WI38 (cell line): Measurements from ENCODE around the gene MPP2.

Source experiments
- H3K4me3 ChIP-seq: 2 replicates; pipeline ENCODE4 v1.5.1; 2011; ENCODE audit warnings: low read depth, mild to moderate bottlenecking, control low read depth, low read length
- TF ChIP-seq, protein P1 (sequence below): IDR thresholded peaks from 2 replicates; pipeline ENCODE4 v1.5.1; 2012; ENCODE audit warnings: low read depth, mild to moderate bottlenecking, control low read depth, low read length

Gene MPP2

DNA sequence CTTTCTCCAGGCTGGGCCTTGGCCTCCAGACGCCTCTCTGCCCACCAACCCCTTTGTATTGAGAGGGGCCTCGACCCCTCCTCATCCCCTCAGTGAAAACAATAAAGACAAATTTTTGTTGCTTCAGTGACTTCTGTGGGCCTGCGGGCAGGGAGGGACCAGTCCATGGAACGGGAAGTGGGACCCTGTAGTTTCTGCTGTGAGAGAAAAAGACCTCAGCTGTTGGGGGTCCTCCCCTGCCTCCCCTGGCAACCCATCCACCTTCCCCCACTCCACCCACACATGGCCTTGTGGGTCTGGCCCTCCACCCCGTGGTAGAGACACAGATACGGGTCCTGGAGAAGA, 31.5 kb upstream of the MPP2 start:
- TF ChIP-seq, protein P1, sequence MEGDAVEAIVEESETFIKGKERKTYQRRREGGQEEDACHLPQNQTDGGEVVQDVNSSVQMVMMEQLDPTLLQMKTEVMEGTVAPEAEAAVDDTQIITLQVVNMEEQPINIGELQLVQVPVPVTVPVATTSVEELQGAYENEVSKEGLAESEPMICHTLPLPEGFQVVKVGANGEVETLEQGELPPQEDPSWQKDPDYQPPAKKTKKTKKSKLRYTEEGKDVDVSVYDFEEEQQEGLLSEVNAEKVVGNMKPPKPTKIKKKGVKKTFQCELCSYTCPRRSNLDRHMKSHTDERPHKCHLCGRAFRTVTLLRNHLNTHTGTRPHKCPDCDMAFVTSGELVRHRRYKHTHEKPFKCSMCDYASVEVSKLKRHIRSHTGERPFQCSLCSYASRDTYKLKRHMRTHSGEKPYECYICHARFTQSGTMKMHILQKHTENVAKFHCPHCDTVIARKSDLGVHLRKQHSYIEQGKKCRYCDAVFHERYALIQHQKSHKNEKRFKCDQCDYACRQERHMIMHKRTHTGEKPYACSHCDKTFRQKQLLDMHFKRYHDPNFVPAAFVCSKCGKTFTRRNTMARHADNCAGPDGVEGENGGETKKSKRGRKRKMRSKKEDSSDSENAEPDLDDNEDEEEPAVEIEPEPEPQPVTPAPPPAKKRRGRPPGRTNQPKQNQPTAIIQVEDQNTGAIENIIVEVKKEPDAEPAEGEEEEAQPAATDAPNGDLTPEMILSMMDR, result no peak

DNA sequence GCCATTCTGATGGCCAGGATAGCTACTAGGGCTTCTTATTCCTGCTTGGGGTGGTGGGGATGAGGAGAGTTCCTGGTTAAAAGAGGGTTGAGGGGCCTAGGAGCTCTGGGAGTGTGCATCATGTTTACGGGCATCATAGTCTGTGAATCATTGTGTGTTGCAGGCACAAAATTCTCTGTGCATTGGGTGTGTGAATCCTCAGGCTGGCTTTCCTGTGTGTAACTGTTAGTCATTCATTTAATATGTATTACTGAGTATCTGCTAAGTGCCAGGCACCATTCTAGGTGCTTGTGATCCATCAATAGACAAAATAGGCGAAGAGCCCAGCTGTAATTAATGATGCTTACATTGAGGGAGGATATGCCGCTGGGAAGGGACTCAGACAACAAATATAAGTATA, 29.1 kb upstream of the MPP2 start:
- no peak overlapping the region for H3K4me3 ChIP-seq
- TF ChIP-seq, protein P1, result no peak

More for the DNA sequence above, 31.5 kb upstream of the MPP2 start:
- H3K4me3 ChIP-seq, result no peak overlapping the region

DNA sequence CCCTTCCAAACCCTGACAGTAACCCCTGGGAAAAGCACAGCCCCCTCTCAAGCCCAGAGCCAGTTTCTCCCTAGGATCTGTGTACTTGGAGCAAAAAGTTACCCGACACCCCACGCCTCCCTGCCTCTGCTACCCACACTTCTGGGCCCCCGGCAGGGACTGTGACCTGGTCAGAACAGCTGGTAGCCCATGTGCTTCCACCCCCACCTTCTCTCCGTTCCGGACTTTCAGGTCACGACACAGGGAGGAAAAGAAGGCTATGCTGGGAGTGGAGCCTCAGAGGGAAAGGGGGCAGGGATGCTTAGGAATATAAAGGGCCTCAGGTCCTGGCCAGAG, 28.6 kb upstream of the MPP2 start:
- H3K4me3 ChIP-seq, result no peak overlapping the region
- TF ChIP-seq, protein P1, result no peak

DNA sequence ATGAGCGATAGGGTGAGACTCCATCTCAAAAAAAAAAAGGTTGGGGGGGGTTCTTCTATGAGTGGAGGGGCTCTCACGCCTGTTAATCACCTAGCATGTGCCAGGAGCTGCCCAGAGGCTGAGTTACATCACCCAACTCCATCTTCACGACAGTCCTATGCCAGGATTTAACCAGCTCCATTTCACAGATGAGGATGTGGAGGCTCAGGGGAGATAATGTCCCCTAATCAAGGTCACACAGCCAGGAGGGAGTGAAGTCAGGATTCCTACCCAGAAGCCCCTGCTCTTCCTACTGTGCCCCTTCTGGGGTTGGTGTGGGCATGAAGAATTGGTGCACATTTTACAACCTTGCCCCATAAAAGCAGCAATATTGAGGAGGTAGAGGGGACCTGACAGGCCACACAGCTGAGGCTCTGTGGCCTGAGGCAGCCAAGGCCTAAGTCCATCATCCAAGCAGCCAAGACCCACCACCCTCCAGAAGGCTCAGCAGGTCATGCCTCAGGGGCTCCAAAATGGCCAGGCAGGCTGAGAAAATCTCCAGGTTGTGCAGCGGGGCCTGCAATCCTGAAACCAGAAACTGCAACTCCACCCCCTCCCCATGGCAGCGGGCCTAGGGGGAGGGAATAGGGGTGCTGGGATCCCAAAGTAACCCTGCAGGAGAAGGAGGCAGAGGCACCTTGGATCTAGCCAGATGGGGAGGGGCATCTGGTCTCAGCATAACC, 28.0 kb upstream of the MPP2 start:
- TF ChIP-seq, protein P1, result no peak

DNA sequence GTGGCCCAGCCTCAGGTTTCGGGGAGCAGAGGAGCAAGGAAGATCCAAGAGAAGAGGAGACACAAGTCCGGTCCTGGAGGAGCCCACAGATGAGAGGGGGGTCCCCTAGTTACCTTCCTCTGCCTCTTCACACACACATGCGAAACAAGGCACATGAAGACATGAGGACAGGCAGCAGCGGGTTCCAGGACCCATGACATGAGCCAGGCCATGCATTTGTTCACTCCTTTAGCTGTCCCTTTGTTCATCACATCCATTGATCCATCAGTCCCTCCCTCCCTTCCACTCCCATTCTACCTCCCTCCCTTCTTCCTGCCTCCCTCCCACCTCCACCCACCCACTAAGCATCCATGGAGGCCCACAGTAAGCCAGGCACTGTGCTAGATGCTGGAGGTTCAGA, 25.6 kb upstream of the MPP2 start:
- TF ChIP-seq, protein P1, result no peak
- H3K4me3 ChIP-seq, result no peak overlapping the region

More for the DNA sequence above, 28.0 kb upstream of the MPP2 start:
- no peak overlapping the region for H3K4me3 ChIP-seq

DNA sequence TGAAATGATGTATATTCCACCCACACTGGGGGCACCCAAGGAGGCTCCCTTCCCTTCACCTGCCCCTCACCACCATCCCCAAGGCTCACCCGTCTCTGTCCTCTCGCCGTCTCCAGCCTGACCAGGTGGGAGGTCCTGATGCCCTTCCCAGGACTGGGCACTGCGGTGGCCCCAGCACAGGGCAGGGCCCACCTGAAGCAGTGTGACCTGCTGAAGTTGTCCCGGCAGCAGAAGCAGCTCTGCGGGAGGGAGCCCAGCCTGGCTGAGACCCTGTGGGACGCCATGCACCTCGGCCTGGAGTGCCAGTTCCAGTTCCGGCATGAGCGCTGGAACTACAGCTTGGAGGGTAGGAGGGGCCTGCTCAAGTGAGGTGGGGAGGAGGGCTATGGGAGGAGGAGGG, 25.0 kb upstream of the MPP2 start:
- no peak overlapping the region for H3K4me3 ChIP-seq
- TF ChIP-seq, protein P1, result no peak

DNA sequence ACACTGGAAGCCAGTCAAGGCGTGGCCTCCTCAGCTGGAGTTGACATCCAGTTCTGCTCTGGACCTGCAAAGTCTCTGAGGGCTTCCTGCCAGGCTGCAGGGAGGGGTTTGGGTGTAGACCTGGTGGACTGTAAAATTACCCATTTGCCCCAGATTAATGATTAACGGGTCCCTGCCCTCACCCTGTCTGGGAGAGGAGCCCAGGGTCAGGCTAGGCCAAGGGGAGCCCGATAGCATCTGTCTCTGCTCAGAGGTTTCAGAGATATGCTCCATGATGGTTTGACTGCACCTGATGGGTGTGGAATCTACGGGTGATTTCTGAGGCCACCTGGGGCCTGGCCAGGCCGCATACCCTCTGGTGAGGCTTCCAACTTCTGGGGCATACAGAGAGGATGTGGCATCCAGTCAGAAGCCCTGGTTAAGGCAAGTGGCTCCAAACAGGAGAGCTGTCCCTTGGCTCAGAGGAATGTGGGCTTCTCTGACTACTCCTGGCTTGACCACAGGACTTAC, 23.8 kb upstream of the MPP2 start:
- TF ChIP-seq, protein P1, result no peak
- no peak overlapping the region for H3K4me3 ChIP-seq
